ENCODE results near the gene CENPV.

The CENPV gene

DNA sequence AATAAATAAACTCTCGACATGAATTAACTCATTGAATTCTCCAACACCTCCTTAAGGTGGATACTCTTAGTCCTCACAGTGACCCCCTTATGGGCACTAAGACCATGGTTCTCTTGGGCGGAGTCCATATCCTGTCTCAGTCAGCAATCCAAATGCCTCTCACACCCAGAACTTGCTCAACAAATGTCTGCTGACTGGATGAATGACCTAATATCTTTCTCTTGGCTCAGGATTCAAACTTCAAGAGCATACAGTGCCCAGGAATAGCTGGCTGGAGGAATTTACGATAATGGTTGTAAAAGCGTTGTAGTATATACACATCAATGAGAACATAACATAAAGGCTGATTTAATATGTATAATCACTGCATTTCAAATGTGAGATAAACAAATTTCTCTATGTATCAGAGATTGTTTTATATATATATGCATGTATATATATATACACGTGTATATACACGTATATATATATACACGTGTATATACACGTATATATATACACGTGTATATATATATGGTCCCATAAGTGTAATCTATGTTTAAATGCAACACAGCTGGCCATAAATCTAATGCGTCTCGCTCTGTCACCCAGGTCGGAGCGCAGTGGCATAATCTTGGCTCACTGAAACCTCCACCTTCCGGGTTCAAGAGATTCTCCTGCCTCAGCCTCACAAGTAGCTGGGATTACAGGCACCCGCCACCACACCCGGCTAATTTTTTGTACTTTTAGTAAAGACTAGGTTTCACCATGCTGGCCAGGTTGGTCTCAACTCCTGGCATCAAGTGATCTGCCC lies 21.1 kb upstream of the CENPV start:
- Histone ChIP-seq H3K9me3 (ENCODE audit: low read depth, low read length) (no peaks in the 10 kb centered on the region), H3K4me3 (no peak overlapping the region), H3K36me3 (ENCODE audit: insufficient read depth, low read length) (no peaks in the 10 kb centered on the region), H3K27ac (no peak overlapping the region), H3K9ac (ENCODE audit: insufficient read length) (no peak overlapping the region)
- TF ChIP-seq EZH2 (IDR thresholded peaks at IDR 0.05) (no peak), FOXP2 (optimal IDR thresholded peaks at IDR 0.05; ENCODE audit: control extremely low read depth, extremely low read length, insufficient read depth) (no peak), POLR2AphosphoS5 (IDR thresholded peaks at IDR 0.05; ENCODE audit: borderline replicate concordance, low read depth, low read length) (no peak)
- DNase-seq (ENCODE audit: low read depth, low spot score), result no peak

DNA sequence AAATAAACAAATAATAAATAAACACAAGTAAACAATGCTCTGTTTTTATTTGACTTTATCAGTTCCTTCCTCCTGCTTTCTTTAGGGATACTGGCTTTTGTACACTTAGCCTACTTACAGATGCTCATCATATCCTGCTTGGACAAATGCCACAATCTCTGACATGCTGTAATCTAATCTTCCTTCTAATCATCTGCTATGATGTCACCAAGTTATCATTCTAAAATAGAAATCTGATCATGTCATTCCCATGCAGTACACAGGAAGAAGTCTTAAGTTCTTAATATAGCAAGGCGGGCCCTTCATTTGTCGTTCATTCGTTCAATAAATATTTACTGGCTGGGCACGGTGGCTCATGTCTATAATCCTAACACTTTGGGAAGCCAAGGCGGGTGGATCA lies 18.5 kb upstream of the CENPV start:
- Histone ChIP-seq H3K9ac (ENCODE audit: insufficient read length) (no peak overlapping the region), H3K27ac (no peak overlapping the region), H3K36me3 (ENCODE audit: insufficient read depth, low read length) (no peaks in the 10 kb centered on the region), H3K9me3 (ENCODE audit: low read depth, low read length) (no peaks in the 10 kb centered on the region), H3K4me3 (no peak overlapping the region)
- TF ChIP-seq EZH2 (IDR thresholded peaks at IDR 0.05), result no peak
- TF ChIP-seq POLR2AphosphoS5 (IDR thresholded peaks at IDR 0.05; ENCODE audit: borderline replicate concordance, low read depth, low read length), result no peak
- no peak for TF ChIP-seq FOXP2 (optimal IDR thresholded peaks at IDR 0.05; ENCODE audit: control extremely low read depth, extremely low read length, insufficient read depth)
- no peak for DNase-seq (ENCODE audit: low read depth, low spot score)

DNA sequence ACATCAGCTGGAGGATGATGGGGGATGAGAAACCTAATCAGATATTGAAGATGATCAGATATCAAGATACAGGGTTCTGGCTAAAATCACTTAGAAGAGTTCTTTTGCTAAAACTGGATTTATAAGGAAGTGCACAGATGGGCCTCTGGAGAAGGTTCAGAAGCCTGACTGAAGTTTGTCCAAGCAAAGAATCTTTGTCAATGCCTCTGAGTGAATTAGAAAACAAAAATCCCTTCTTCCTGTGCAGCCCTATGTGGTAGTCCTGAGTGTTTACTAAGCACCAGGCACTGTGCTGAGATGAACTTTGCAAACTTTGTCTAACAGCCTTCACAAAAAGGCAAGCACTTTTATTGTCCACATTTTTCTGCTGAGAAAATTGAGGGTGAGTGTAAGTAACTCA lies 11.4 kb upstream of the CENPV start:
- H3K36me3 ChIP-seq (ENCODE audit: insufficient read depth, low read length), result no peaks in the 10 kb centered on the region
- H3K9ac ChIP-seq (ENCODE audit: insufficient read length), result no peak overlapping the region
- no peaks in the 10 kb centered on the region for H3K9me3 ChIP-seq (ENCODE audit: low read depth, low read length)
- H3K27ac ChIP-seq, result no peak overlapping the region
- no peak for DNase-seq (ENCODE audit: low read depth, low spot score)
- no peak overlapping the region for H3K4me3 ChIP-seq
- no peak for TF ChIP-seq FOXP2 (optimal IDR thresholded peaks at IDR 0.05; ENCODE audit: control extremely low read depth, extremely low read length, insufficient read depth)
- TF ChIP-seq POLR2AphosphoS5 (IDR thresholded peaks at IDR 0.05; ENCODE audit: borderline replicate concordance, low read depth, low read length), result no peak
- TF ChIP-seq EZH2 (IDR thresholded peaks at IDR 0.05), result no peak

DNA sequence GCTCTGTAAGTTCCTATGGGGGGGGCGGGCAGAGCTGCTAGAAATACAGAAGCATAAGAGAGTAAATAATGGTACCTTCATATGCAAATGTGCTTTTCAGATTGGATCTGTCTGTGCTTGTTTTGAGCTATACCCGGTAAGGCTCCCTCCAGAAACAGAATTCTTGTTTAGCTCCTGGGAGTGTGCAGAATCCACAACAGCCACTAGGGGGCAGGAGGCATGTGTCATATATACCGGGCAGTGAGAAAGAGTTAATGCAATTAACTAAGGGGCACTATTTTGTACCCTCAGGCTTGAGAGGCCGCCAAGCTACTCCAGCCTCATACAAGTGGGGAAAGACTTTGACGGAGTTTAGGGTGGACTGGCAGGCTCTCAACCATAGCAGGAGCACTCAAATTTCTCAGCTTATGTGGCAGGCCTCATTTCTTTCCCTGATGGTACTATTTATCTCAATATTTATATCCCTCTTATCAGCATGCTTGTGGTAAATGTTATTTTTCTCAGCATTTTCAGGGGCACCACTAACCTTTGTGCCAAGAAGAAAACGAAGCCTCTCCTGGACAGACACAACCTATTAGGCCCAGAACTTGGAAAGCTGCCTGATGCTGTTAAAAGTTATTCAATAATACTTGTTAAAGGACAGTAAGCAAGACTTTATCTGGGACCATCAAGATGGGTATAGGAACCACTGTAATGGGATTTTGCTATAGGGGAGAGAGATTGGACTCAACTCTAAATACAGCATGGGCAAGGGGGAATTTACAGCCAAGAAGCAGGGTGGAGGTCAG lies 10.7 kb upstream of the CENPV start:
- no peak for TF ChIP-seq EZH2 (IDR thresholded peaks at IDR 0.05)
- TF ChIP-seq POLR2AphosphoS5 (IDR thresholded peaks at IDR 0.05; ENCODE audit: borderline replicate concordance, low read depth, low read length), result no peak
- TF ChIP-seq FOXP2 (optimal IDR thresholded peaks at IDR 0.05; ENCODE audit: control extremely low read depth, extremely low read length, insufficient read depth), result no peak
- DNase-seq (ENCODE audit: low read depth, low spot score), result peak; percentile 26
- Histone ChIP-seq H3K27ac (no peak overlapping the region), H3K4me3 (no peak overlapping the region), H3K36me3 (ENCODE audit: insufficient read depth, low read length) (no peaks in the 10 kb centered on the region), H3K9me3 (ENCODE audit: low read depth, low read length) (no peaks in the 10 kb centered on the region), H3K9ac (ENCODE audit: insufficient read length) (no peak overlapping the region)

GRCh38 chr17:16361874-16362273 lies 8.6 kb upstream of the CENPV start:
- Histone ChIP-seq H3K9ac (ENCODE audit: insufficient read length) (no peak overlapping the region), H3K27ac (no peak overlapping the region), H3K36me3 (ENCODE audit: insufficient read depth, low read length) (no peaks in the 10 kb centered on the region), H3K4me3 (no peak overlapping the region), H3K9me3 (ENCODE audit: low read depth, low read length) (no peaks in the 10 kb centered on the region)
- TF ChIP-seq POLR2AphosphoS5 (IDR thresholded peaks at IDR 0.05; ENCODE audit: borderline replicate concordance, low read depth, low read length) (no peak), FOXP2 (optimal IDR thresholded peaks at IDR 0.05; ENCODE audit: control extremely low read depth, extremely low read length, insufficient read depth) (no peak), EZH2 (IDR thresholded peaks at IDR 0.05) (no peak)
- no peak for DNase-seq (ENCODE audit: low read depth, low spot score)

GRCh38 chr17:16358394-16358793 lies 5.1 kb upstream of the CENPV start:
- Histone ChIP-seq H3K27ac (no peak overlapping the region), H3K9me3 (ENCODE audit: low read depth, low read length) (no peaks in the 10 kb centered on the region), H3K4me3 (no peak overlapping the region), H3K36me3 (ENCODE audit: insufficient read depth, low read length) (no peaks in the 10 kb centered on the region), H3K9ac (ENCODE audit: insufficient read length) (no peak overlapping the region)
- TF ChIP-seq EZH2 (IDR thresholded peaks at IDR 0.05), result no peak
- TF ChIP-seq POLR2AphosphoS5 (IDR thresholded peaks at IDR 0.05; ENCODE audit: borderline replicate concordance, low read depth, low read length), result no peak
- no peak for TF ChIP-seq FOXP2 (optimal IDR thresholded peaks at IDR 0.05; ENCODE audit: control extremely low read depth, extremely low read length, insufficient read depth)
- no peak for DNase-seq (ENCODE audit: low read depth, low spot score)

- H3K36me3 ChIP-seq (ENCODE audit: insufficient read depth, low read length), result peaks cover 4% of the 10 kb centered on the region
- DNase-seq (ENCODE audit: low read depth, low spot score), result no peak
- TF ChIP-seq POLR2AphosphoS5 (IDR thresholded peaks at IDR 0.05; ENCODE audit: borderline replicate concordance, low read depth, low read length) (no peak), EZH2 (IDR thresholded peaks at IDR 0.05) (no peak), FOXP2 (optimal IDR thresholded peaks at IDR 0.05; ENCODE audit: control extremely low read depth, extremely low read length, insufficient read depth) (no peak)
- H3K9ac ChIP-seq (ENCODE audit: insufficient read length), result no peak overlapping the region
- H3K4me3 ChIP-seq, result no peak overlapping the region
- H3K9me3 ChIP-seq (ENCODE audit: low read depth, low read length), result no peaks in the 10 kb centered on the region
- no peak overlapping the region for H3K27ac ChIP-seq
Observed at GRCh38 chr17:16354585-16354984, 1.3 kb upstream of the CENPV start.

DNA sequence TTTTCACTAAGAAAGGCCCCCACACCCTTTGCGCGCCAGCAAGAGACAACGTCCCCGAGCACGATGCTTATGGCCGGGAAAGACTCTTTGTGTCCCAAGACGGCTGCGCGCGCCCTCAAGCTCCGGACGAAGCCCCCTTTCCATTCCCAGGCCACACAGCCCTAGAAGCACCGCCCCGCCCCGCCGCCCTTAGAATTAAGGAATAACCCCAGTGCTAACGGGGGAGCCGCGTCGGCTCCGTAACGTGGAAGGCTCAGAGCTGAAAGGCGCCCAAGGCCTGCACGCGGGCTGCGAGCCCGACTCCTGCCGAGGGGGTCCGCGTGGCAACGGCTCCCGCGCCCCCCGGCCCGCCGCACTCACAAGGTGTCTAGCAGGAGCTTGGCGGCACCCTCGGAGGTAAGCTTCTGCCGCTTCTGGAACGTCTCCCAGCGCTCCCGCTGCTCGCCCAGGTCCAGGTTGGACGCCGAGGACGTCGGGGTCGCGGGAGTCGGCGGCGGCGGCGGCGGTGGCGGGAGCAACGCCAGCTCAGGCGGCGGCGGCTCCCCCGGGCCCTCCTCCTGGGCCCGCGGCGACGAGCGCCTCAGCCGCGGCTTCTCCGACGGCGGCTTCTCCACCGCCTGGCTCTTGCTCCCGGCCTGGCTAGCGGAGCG lies 477 bp downstream of the CENPV start:
- H3K4me3 ChIP-seq, result peak overlapping the region; percentile 96
- TF ChIP-seq FOXP2 (optimal IDR thresholded peaks at IDR 0.05; ENCODE audit: control extremely low read depth, extremely low read length, insufficient read depth) (no peak), POLR2AphosphoS5 (IDR thresholded peaks at IDR 0.05; ENCODE audit: borderline replicate concordance, low read depth, low read length) (no peak), EZH2 (IDR thresholded peaks at IDR 0.05) (no peak)
- peak overlapping the region; percentile 87 for H3K9ac ChIP-seq (ENCODE audit: insufficient read length)
- H3K9me3 ChIP-seq (ENCODE audit: low read depth, low read length), result no peaks in the 10 kb centered on the region
- DNase-seq (ENCODE audit: low read depth, low spot score), result no peak
- peak overlapping the region; percentile 54; the same call in 1 of the 2 replicates for H3K27ac ChIP-seq
- H3K36me3 ChIP-seq (ENCODE audit: insufficient read depth, low read length), result peaks cover 19% of the 10 kb centered on the region
